Measurements from ENCODE around the gene NSDHL.

NSDHL gene

DNA sequence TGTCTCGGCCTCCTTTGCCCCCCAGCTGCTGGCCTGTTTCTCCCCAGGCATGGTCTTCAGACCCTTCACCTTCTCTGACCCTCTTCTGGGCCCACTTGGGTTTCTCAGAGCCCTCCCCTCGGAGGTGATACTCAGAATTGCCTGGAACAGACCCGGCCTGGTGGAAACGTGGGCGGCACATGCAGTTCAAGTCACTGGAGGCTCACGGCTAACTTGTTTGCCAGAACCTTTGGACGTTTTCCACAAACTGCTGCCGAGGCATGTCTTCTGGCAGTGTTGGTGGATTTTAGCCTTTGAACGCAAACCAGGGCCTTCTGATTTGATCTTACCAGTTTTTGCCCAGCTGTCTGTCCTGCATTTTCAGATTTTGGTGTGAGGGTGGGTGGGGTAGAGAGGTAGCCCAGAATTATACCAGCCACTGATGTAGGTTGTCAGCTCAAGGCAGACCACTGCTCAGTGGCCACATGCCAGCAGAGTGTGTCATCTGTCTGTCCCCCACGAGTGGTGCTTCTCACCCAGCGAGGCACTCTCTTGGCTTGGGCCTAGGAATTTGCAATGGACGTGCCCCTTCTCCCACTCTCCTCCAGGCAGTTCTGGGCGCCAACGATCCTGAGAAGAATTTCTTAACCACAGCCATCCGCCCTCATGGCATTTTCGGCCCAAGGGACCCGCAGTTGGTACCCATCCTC lies 34.5 kb downstream of the NSDHL start:
- Histone ChIP-seq H2AFZ (ENCODE audit: low read length) (no peak overlapping the region), H3K4ac (ENCODE audit: low read length) (no peak overlapping the region), H2AK5ac (ENCODE audit: low read depth, low read length) (no peak overlapping the region), H3K4me1 (ENCODE audit: control insufficient read depth in 2 of 2, insufficient read depth in 1 of 2, low read depth in 1 of 2, low read length in 2 of 2) (no peaks in the 10 kb centered on the region), H3K14ac (ENCODE audit: low read length) (no peak overlapping the region), H3K4me2 (ENCODE audit: insufficient read depth, low read length, poor library complexity, severe bottlenecking) (no peak overlapping the region), H2BK120ac (ENCODE audit: low read depth, low read length) (no peak overlapping the region), H3K79me1 (ENCODE audit: low read depth, low read length) (no peaks in the 10 kb centered on the region), H4K91ac (ENCODE audit: low read depth, low read length, poor library complexity) (no peak overlapping the region), H3K23ac (ENCODE audit: low read depth, low read length, poor library complexity) (no peak overlapping the region), H3K27me3 (ENCODE audit: control insufficient read depth in 3 of 3, insufficient read depth in 3 of 3, low read depth in 1 of 3, low read length in 3 of 3) (peaks cover 0 to 4% (median 0%) of the 10 kb centered on the region in 3 experiments), H3K18ac (ENCODE audit: low read length) (no peak overlapping the region), H3K9ac (ENCODE audit: low read depth, low read length, poor library complexity) (no peak overlapping the region), H3K36me3 (replicated peaks in 1 of 2; ENCODE audit: control insufficient read depth in 2 of 2, insufficient read depth in 2 of 2, low read length in 2 of 2) (peaks cover 37 to 90% of the 10 kb centered on the region in 2 donors), H3K27ac (replicated peaks; ENCODE audit: low read length) (no peak overlapping the region), H2BK5ac (ENCODE audit: low read length) (no peak overlapping the region), H2BK12ac (ENCODE audit: low read length) (no peak overlapping the region), H3K4me3 (ENCODE audit: low read length in 2 of 2) (no peak overlapping the region), H2BK15ac (ENCODE audit: low read length) (no peak overlapping the region), H3K9me3 (replicated peaks in 1 of 2; ENCODE audit: control insufficient read depth in 2 of 2, insufficient read depth in 1 of 2, low read depth in 1 of 2, low read length in 2 of 2) (no peaks in the 10 kb centered on the region), H4K8ac (ENCODE audit: low read depth, low read length) (no peak overlapping the region)
- no peak for DNase-seq (ENCODE audit: low spot score)
- no CpG with 5 or more reads among the region's 17 CpGs for WGBS, 2 donors (ENCODE audit: extremely low coverage in 2 of 2, insufficient read length in 2 of 2, insufficient replicate concordance in 1 of 2)

DNA sequence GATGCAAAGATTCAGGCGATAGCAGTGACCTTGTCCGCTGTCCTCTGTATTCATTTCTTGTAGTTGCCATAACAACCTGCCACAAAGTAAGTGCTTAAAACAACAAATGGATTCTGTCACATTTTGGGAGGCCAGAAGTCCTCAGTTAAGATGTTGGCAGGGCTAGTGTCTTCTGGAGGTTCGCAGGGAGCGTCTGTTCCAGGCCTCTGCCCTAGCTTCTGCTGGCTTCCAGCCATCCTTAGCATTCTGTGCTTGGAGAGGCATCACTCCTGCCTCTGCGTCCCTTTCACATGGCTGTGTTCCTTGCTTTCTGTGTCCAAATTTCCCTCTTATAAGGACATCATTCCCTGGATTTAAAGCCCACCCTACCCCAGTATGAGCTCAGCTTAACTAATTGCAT lies 35.5 kb downstream of the NSDHL start:
- Histone ChIP-seq H3K18ac (ENCODE audit: low read length) (no peak overlapping the region), H3K14ac (ENCODE audit: low read length) (no peak overlapping the region), H3K79me1 (ENCODE audit: low read depth, low read length) (no peaks in the 10 kb centered on the region), H3K4me1 (ENCODE audit: control insufficient read depth in 2 of 2, insufficient read depth in 1 of 2, low read depth in 1 of 2, low read length in 2 of 2) (no peaks in the 10 kb centered on the region), H2BK5ac (ENCODE audit: low read length) (no peak overlapping the region), H3K9ac (ENCODE audit: low read depth, low read length, poor library complexity) (no peak overlapping the region), H4K8ac (ENCODE audit: low read depth, low read length) (no peak overlapping the region), H3K27ac (replicated peaks; ENCODE audit: low read length) (no peak overlapping the region), H4K91ac (ENCODE audit: low read depth, low read length, poor library complexity) (no peak overlapping the region), H3K4ac (ENCODE audit: low read length) (no peak overlapping the region), H2BK15ac (ENCODE audit: low read length) (no peak overlapping the region), H2BK12ac (ENCODE audit: low read length) (no peak overlapping the region), H3K27me3 (ENCODE audit: control insufficient read depth in 3 of 3, insufficient read depth in 3 of 3, low read depth in 1 of 3, low read length in 3 of 3) (peaks cover 0 to 4% (median 0%) of the 10 kb centered on the region in 3 experiments), H2AK5ac (ENCODE audit: low read depth, low read length) (no peak overlapping the region), H2BK120ac (ENCODE audit: low read depth, low read length) (no peak overlapping the region), H3K4me2 (ENCODE audit: insufficient read depth, low read length, poor library complexity, severe bottlenecking) (no peak overlapping the region), H3K4me3 (ENCODE audit: low read length in 2 of 2) (no peak overlapping the region), H2AFZ (ENCODE audit: low read length) (no peak overlapping the region), H3K23ac (ENCODE audit: low read depth, low read length, poor library complexity) (no peak overlapping the region), H3K36me3 (replicated peaks in 1 of 2; ENCODE audit: control insufficient read depth in 2 of 2, insufficient read depth in 2 of 2, low read length in 2 of 2) (peaks cover 37 to 88% of the 10 kb centered on the region in 2 donors), H3K9me3 (replicated peaks in 1 of 2; ENCODE audit: control insufficient read depth in 2 of 2, insufficient read depth in 1 of 2, low read depth in 1 of 2, low read length in 2 of 2) (no peaks in the 10 kb centered on the region)
- DNase-seq (ENCODE audit: low spot score) = no peak
- no CpG with 5 or more reads among the region's 5 CpGs for WGBS, 2 donors (ENCODE audit: extremely low coverage in 2 of 2, insufficient read length in 2 of 2, insufficient replicate concordance in 1 of 2)

DNA sequence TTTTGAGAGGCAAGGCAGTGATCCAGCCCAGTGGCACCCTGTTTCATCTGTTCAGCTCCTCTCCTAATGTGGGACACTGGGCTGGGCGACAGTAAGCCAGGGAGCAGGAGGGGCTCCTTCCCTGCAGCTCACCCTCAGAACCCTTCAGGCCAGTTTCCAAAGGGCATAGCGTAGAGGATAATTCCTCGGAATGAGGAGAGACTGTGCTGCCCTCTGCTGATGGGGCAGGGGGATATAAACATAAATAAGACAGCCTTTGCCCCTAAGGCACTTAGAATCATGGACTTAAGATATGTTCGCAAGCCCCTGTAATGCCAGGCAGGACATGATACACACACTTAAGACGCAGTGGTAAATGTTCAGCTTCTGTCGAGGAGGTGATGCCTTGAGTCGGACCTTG lies 39.1 kb downstream of the NSDHL start:
- Histone ChIP-seq H2BK5ac (ENCODE audit: low read length) (no peak overlapping the region), H2BK12ac (ENCODE audit: low read length) (no peak overlapping the region)
- WGBS, 2 donors (ENCODE audit: extremely low coverage in 2 of 2, insufficient read length in 2 of 2, insufficient replicate concordance in 1 of 2) = no CpG with 5 or more reads among the region's 7 CpGs

DNA sequence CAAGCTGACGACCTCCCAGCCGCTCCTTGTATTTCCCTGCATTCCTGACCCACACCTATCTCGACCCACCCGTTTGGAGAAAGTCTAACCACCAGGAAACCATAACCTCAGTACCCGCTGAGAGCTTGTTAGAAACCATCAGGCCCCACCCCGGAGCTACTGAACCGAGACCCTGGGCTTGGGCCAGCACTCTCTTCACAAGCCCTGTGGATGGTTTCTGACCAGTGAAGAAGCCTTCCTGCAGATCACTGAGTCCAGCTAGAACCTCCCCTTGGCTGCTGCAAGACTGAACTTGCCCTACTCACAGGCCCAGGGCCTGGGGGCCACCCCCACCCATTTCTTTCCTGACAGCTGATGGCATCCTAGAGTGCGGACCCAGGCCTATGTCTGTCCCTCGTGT lies 40.4 kb downstream of the NSDHL start:
- Histone ChIP-seq H4K8ac (ENCODE audit: low read depth, low read length) (no peak overlapping the region), H2AK5ac (ENCODE audit: low read depth, low read length) (no peak overlapping the region), H3K18ac (ENCODE audit: low read length) (no peak overlapping the region), H3K27me3 (ENCODE audit: control insufficient read depth in 3 of 3, insufficient read depth in 3 of 3, low read depth in 1 of 3, low read length in 3 of 3) (peaks cover 0 to 5% (median 0%) of the 10 kb centered on the region in 3 experiments), H3K4me2 (ENCODE audit: insufficient read depth, low read length, poor library complexity, severe bottlenecking) (no peak overlapping the region), H3K9ac (ENCODE audit: low read depth, low read length, poor library complexity) (no peak overlapping the region), H3K9me3 (replicated peaks in 1 of 2; ENCODE audit: control insufficient read depth in 2 of 2, insufficient read depth in 1 of 2, low read depth in 1 of 2, low read length in 2 of 2) (no peaks in the 10 kb centered on the region), H3K79me1 (ENCODE audit: low read depth, low read length) (no peaks in the 10 kb centered on the region), H2BK12ac (ENCODE audit: low read length) (no peak overlapping the region), H3K14ac (ENCODE audit: low read length) (no peak overlapping the region), H3K27ac (replicated peaks; ENCODE audit: low read length) (no peak overlapping the region), H2BK5ac (ENCODE audit: low read length) (no peak overlapping the region), H3K4me1 (ENCODE audit: control insufficient read depth in 2 of 2, insufficient read depth in 1 of 2, low read depth in 1 of 2, low read length in 2 of 2) (peaks cover 0 to 2% of the 10 kb centered on the region in 2 donors), H3K4me3 (ENCODE audit: low read length in 2 of 2) (no peak overlapping the region), H2BK15ac (ENCODE audit: low read length) (no peak overlapping the region), H4K91ac (ENCODE audit: low read depth, low read length, poor library complexity) (no peak overlapping the region), H3K4ac (ENCODE audit: low read length) (no peak overlapping the region), H3K36me3 (replicated peaks in 1 of 2; ENCODE audit: control insufficient read depth in 2 of 2, insufficient read depth in 2 of 2, low read length in 2 of 2) (peaks cover 23 to 46% of the 10 kb centered on the region in 2 donors), H2AFZ (ENCODE audit: low read length) (no peak overlapping the region), H3K23ac (ENCODE audit: low read depth, low read length, poor library complexity) (no peak overlapping the region), H2BK120ac (ENCODE audit: low read depth, low read length) (no peak overlapping the region)
- no peak for DNase-seq (ENCODE audit: low spot score)
- WGBS, 2 donors (ENCODE audit: extremely low coverage in 2 of 2, insufficient read length in 2 of 2, insufficient replicate concordance in 1 of 2) = no CpG with 5 or more reads among the region's 9 CpGs

More for the DNA sequence above, 39.1 kb downstream of the NSDHL start:
- Histone ChIP-seq H3K18ac (ENCODE audit: low read length) (no peak overlapping the region), H3K27me3 (ENCODE audit: control insufficient read depth in 3 of 3, insufficient read depth in 3 of 3, low read depth in 1 of 3, low read length in 3 of 3) (no peaks in the 10 kb centered on the region), H3K4ac (ENCODE audit: low read length) (no peak overlapping the region), H3K9me3 (replicated peaks in 1 of 2; ENCODE audit: control insufficient read depth in 2 of 2, insufficient read depth in 1 of 2, low read depth in 1 of 2, low read length in 2 of 2) (no peaks in the 10 kb centered on the region), H3K79me1 (ENCODE audit: low read depth, low read length) (no peaks in the 10 kb centered on the region), H2AK5ac (ENCODE audit: low read depth, low read length) (no peak overlapping the region), H3K36me3 (replicated peaks in 1 of 2; ENCODE audit: control insufficient read depth in 2 of 2, insufficient read depth in 2 of 2, low read length in 2 of 2) (peaks cover 34 to 59% of the 10 kb centered on the region in 2 donors), H3K4me3 (ENCODE audit: low read length in 2 of 2) (no peak overlapping the region), H3K4me2 (ENCODE audit: insufficient read depth, low read length, poor library complexity, severe bottlenecking) (no peak overlapping the region), H3K23ac (ENCODE audit: low read depth, low read length, poor library complexity) (no peak overlapping the region), H2AFZ (ENCODE audit: low read length) (no peak overlapping the region), H3K9ac (ENCODE audit: low read depth, low read length, poor library complexity) (no peak overlapping the region), H2BK15ac (ENCODE audit: low read length) (no peak overlapping the region), H3K14ac (ENCODE audit: low read length) (no peak overlapping the region), H3K27ac (replicated peaks; ENCODE audit: low read length) (no peak overlapping the region), H2BK120ac (ENCODE audit: low read depth, low read length) (no peak overlapping the region), H4K91ac (ENCODE audit: low read depth, low read length, poor library complexity) (no peak overlapping the region), H3K4me1 (ENCODE audit: control insufficient read depth in 2 of 2, insufficient read depth in 1 of 2, low read depth in 1 of 2, low read length in 2 of 2) (peaks cover 0 to 2% of the 10 kb centered on the region in 2 donors), H4K8ac (ENCODE audit: low read depth, low read length) (no peak overlapping the region)
- no peak for DNase-seq (ENCODE audit: low spot score)
